GM12873 (cell line): ENCODE results near the gene OR52A1.

Source experiments
- TF ChIP-seq, protein P1 (sequence below): IDR thresholded peaks from 2 replicates; pipeline ENCODE4 v1.5.1; 2012; ENCODE audit warnings: low read depth, mild to moderate bottlenecking, moderate library complexity, low read length, control low read depth; ENCODE audit not compliant: insufficient read depth; ENCODE audit errors: missing control alignments

Gene OR52A1

DNA sequence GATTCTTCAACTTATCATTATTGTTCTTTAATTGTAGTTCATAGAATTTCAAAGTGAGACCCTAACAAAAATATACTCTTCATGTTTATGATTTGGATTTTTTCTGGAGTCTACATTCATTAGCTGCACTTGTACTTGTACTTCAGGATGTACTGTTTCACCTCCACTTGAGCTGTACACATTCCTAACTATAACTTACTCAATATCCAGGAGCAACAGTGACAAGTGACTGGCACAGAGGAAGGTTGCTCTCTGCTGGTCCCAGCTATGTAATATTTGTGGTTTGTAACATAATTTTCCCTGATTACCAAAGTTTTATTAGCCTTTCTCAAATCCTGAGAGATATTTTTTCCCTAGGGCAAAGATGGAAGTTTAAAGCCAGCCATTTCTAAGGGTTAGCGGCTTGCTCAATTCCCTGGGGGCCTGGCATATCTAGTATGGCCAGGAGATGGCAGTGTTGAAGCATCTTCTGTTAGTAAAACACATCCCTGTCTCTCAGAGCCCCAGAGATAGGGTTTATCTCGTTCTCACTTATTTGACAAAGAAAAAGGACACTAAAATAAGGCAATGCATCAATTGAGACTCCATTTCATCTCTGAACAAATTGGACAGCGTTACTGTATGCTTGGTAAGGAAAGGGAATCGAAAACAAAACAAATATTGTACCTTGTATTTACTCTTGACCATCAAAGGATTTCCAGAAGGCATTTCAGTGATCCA lies 30.6 kb downstream of the OR52A1 start:
- TF ChIP-seq, protein P1, sequence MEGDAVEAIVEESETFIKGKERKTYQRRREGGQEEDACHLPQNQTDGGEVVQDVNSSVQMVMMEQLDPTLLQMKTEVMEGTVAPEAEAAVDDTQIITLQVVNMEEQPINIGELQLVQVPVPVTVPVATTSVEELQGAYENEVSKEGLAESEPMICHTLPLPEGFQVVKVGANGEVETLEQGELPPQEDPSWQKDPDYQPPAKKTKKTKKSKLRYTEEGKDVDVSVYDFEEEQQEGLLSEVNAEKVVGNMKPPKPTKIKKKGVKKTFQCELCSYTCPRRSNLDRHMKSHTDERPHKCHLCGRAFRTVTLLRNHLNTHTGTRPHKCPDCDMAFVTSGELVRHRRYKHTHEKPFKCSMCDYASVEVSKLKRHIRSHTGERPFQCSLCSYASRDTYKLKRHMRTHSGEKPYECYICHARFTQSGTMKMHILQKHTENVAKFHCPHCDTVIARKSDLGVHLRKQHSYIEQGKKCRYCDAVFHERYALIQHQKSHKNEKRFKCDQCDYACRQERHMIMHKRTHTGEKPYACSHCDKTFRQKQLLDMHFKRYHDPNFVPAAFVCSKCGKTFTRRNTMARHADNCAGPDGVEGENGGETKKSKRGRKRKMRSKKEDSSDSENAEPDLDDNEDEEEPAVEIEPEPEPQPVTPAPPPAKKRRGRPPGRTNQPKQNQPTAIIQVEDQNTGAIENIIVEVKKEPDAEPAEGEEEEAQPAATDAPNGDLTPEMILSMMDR: peak; percentile 80

DNA sequence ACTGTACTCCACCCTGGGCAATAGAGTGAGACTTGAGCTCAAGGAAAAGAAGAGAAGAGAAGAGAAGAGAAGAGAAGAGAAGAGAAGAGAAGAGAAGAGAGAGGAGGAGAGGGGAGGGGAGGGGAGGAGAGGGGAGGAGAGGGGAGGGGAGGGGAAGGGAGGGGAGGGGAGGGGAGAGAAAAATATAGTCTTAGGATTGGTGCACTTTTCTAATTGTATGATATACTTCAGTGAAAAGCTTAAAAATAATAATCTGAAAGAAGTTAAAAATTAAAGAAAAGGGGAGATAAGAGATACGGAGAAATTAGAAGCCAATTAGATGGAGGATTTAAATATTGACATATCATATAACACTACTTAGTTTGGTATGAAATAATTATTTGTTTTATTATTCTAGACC lies 35.7 kb downstream of the OR52A1 start:
- TF ChIP-seq, protein P1: no peak

DNA sequence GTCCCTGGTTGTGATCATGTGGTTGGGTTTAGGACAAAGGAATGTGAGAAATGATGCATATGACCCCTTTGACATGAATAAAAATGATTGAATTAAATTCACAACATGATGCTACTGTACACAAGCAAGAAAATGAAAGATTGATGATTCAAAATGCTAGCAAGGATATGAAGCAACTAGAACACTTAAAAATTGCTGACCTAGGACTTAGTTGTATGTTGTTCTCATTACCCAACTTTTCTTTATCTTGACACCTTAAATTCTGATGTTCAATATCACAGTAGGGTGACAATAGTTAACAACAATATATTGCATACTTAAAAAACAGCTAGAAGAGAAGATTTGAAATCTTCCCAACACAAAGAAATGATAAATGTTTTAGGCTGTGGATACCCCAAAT lies 37.0 kb downstream of the OR52A1 start:
- TF ChIP-seq, protein P1: no peak

DNA sequence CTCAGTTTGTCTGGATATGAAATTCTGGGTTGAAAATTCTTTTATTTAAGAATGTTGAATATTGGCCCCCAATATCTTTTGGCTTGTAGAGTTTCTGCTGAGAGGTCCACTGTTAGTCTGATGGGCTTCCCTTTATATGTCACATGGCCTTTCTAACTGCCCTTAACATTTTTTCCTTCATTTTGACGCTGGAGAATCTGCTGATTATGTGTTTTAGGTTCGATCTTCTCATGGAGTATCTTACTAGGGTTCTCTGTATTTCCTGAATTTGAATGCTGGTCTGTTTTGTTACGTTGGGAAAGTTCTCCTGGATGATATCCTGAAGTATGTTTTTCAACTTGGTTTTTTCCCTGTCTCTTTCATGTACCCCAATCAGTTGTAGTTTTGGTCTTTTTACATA lies 39.2 kb downstream of the OR52A1 start:
- TF ChIP-seq, protein P1: no peak

DNA sequence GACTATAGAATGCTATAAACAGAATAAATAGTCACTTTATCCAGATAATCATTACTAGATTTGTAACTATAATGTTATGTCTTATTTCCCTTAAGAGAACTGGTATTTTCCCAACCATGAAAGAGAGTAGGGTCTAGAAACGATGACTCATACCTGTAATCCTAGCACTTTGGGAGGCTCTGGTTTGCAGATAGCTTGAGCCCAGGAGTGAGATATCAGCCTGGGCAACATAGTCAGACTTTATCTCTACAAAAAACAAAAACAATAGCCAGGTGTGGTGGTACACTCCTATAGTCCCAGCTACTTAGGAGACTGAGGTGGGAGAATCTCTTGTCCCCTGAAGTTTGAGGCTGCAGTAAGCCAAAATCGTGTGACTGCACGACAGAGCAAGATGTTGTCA lies 47.3 kb downstream of the OR52A1 start:
- TF ChIP-seq, protein P1: no peak

DNA sequence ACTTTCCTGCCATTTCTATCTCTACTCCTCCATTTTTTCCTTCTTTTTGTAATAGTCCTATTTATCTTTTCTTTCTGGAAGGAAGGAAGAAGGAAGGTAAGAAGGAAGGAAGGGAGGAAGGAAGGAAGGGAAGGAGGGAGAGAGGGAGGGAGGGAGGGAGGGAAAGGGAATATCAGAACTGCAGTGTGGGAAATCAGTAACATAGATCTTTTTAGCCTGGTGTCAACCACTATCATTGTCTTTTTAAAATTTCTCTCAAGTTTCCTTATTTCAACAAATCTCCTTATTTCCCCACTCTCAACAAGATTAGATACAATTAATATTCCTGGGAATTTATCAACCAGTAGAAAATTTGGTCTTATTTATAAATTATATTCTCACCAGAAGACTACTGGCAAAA lies 51.5 kb downstream of the OR52A1 start:
- TF ChIP-seq, protein P1: no peak

DNA sequence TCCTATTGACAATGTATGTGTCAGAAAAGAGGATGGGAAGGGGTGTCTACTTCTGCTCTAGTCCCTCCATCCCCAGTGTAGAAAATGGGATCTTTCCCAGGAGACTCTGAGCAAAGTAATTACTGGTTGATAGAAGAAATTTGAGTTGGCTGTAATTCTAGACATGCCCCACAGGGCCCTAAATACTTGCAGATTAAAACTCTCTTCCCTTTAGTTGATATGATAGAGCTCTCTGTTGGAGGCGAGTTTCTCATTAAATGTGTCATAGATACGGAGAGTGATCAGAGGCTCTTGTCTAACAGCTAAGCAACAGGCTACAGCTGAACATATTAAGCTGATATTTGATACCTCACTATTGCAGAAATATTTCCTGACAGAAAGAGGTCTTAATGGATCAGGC lies 52.3 kb downstream of the OR52A1 start:
- TF ChIP-seq, protein P1: no peak

DNA sequence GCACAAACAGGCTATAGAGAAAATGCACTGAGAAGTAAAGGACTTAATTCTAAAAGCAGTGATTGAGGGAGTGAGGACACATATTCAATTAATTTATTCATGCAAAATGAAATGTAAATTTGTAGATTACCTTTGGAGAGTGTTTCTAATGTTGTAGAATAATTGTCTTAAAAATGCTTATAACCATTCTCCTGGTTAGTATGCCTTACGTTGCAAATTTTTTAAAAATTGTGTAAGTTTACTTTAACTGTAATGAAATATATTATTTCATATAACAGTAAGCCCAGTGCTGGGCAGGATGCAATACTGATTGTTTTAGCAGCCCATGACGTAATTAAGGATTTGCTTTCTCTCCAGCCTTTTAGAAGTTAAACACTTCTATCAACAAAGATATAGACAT lies 58.5 kb downstream of the OR52A1 start:
- TF ChIP-seq, protein P1: no peak
